ENCODE results near the gene MAP1B.

Gene MAP1B

GRCh38 chr5:72096602-72097188, 10.6 kb upstream of the MAP1B start:
- DNase-seq (ENCODE audit: low spot score), result no peak

GRCh38 chr5:72101828-72102227, 5.4 kb upstream of the MAP1B start:
- DNase-seq (ENCODE audit: low spot score), result no peak

- DNase-seq (ENCODE audit: low spot score), result no peak
These were observed 501 bp upstream of the MAP1B start for GRCh38 chr5:72106817-72107130.

- DNase-seq (ENCODE audit: low spot score), result peak; percentile 40
These were observed 576 bp downstream of the MAP1B start for GRCh38 chr5:72107901-72108201.

DNA sequence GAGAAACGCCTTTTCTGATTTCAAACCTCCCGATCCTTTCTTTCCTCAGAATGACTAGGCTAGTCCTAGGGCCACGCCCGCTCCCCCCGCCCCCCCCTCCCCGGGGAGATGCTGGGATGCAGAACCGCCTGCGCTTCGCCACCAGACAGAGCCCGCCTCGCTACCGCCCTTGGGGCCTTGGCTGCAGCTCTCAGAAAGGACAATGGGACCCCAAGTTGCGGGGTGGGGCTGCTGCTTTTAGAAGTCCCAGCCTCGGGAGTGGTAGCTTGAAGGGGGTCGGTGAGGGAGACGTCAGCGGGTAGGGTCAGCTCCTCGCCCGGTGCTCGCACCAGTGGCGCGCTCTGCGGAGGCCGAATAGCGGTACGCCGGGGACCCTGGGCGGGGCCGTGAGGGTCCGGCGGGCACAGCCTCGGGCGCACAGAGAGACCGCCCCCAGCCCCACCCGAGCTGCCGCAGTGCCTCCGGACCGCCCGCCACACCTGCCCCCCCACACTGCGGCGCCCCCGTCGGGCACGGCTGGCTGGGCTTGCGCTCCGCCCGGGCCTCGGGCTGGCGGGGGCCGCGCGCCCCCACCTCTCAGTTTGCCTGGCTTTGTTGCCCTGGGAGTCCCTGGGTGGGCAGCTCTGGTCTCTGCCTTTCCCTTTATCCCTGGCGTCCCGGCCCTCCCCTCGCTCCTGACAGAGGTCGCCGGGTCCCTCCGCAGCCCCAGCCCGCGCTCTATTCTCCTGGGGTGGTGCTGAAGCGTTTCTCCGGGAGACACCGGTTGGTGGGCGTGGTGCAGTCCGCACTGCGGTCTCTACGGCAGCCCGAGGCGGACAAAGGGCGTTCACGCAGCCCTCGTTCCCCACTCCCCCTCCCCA, 1.2 kb downstream of the MAP1B start:
- DNase-seq (ENCODE audit: low spot score), result peak; percentile 82

DNA sequence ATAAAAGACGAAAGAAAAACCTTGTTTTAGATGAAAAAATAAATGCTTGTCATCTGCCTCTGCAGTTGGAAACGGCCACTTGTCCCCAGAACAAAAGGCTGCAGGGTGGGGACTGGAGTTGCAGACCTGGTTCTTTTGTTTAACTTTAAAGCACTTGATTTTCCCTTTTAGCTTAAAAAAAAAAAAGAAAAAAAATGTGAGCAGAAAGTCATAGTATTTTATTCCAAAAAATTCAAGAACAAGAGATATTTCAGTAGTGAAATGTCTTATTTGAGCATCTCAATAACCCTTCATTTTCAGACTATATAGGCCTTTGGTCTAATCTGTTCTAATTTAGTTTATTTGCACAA, 1.8 kb downstream of the MAP1B start:
- DNase-seq (ENCODE audit: low spot score), result no peak

DNA sequence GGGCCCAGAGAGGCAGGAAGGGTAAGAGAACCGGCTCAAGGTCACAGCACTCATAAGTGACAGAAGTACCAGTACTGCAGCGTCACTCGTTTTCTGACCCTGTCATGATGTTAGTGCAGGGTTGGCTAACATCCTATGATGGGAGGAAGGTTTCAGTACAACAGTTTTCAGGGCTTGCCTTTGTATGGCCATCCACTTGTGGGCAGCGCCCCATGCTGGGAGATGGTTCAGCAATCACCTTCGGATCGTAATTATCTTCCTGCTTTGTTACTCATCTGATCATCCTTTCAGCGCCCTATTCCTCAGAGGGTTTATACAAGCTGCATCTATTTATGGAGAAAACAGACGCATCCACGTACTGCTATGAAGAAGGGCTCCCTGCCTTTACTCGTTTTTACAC, 2.4 kb downstream of the MAP1B start:
- no peak for DNase-seq (ENCODE audit: low spot score)

- DNase-seq (ENCODE audit: low spot score), result no peak
These were observed 3.2 kb downstream of the MAP1B start for GRCh38 chr5:72110394-72111013.

DNA sequence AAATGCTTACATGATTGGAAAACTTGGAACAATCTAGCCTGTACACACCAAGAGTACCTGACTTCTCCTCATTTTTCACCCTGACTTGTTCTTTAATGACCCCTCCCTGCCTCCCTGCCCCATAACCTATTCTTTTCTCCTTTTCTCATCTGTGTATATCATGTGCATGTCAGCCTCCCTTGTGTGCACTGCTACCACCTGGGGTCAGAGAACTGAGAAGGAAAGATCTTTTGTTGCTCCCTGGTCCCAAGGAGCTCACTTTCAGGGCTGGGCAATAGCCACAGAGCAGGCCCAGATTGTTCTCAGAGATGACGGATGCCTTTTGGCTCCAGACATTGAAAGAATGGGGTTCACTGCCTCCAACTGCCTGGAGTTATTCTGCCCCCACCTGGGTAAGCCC, 5.1 kb downstream of the MAP1B start:
- no peak for DNase-seq (ENCODE audit: low spot score)

DNA sequence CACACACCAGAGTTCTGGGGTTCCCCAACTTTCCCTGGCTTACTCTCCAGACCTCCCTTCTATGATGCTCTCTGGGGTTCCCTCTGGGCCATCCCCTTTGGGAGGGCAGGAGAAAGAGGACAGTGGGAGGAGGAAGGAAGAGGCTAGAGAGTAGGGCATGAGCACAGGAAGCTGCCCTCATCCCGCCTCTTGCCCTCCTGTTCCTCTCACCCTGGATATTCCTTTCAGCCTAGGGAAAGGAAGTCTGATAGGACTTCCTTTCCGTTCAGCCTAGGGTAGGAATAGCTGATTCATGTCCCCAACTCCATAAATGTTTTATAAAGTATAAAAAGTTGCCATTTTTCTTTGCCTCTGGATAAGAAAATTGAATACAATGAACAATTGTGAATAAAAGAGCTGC, 7.4 kb downstream of the MAP1B start:
- DNase-seq (ENCODE audit: low spot score), result no peak

- no peak for DNase-seq (ENCODE audit: low spot score)
These were observed 8.0 kb downstream of the MAP1B start for GRCh38 chr5:72115296-72115695.

- DNase-seq (ENCODE audit: low spot score), result no peak
These were observed 10.0 kb downstream of the MAP1B start for GRCh38 chr5:72117307-72117706.

- DNase-seq (ENCODE audit: low spot score), result no peak
These were observed 13.9 kb downstream of the MAP1B start for GRCh38 chr5:72121052-72121779.

DNA sequence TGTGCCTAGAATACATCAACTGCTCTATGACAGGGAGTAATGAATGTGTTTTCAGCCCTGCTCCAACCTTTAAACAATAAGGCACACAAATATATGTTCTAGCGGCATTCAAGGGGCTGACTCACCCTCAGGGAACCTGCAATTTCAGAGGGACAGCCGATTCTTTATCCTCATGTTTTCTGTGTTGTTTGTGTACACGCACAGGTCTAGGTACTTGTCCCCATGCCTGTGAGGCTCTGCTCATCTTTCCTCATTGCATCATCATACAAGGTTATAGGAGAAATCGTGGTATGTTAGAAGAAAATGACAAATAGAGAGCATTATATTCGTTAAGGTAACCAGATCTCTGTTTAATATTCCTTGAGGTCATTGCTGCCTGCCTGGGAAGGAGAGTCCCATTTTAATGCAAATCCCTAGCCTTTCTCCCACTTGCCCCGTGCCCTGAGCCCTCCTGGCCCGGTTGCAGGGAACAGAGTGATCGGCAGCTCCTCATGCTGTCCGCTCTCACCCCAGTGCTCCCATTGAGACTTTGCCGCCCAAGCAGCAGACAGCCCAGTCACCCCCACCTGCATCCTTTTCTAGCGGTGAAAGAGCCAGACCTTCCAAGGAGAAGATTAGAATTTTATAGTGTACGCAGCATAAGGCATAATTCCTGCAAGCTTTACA, 14.6 kb downstream of the MAP1B start:
- DNase-seq (ENCODE audit: low spot score), result no peak

DNA sequence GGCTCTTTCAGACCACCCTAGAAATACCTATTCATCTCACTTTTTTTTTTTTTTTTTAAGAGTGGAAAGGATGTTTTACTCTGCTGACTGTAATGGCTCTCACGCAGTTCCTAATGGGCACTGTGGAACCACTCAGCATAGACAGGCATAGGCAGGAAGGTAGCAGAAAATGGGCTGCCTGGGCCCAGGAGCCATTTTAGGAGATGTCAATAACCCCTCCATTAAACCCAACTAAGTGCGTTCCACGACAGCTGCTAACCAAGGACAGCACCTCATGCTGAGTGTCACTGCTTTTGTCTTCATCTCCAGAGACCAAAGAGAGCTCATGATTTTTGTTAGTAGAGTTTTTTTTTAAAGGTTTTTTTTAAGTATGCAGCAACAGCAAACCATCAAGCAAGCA, 15.3 kb downstream of the MAP1B start:
- DNase-seq (ENCODE audit: low spot score), result no peak

GRCh38 chr5:72123764-72124376, 16.6 kb downstream of the MAP1B start:
- no peak for DNase-seq (ENCODE audit: low spot score)

DNA sequence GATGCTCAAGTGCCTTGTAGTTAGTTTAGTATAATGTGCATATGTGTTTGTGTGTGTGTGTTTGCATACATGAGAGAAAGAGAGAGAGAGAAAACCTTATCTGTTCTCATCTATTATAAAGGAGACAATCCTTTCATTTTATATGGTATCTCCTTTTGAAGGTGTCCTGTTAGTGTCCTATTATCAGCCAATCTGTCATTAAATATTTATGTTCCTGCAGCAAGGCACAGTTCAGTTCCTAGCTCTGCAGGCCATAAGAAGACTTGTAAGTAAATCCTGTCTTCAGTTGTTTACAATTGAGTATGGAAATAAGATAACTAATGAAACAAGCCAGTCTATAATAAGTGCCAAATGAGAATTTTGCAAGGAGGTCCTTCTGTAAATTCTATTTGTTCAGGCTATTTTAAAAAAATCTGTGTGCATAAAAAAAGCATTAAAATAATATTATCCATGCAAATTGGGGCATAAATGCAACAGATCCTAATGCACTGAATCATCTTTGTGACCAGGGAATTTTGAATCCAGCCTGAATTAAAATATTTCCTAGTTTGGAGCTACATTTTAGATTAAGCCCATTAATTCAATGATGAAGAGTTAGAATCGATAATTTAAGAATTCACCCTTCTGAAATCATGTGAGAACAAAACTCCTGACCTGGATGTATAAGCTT, 18.1 kb downstream of the MAP1B start:
- no peak for DNase-seq (ENCODE audit: low spot score)

DNA sequence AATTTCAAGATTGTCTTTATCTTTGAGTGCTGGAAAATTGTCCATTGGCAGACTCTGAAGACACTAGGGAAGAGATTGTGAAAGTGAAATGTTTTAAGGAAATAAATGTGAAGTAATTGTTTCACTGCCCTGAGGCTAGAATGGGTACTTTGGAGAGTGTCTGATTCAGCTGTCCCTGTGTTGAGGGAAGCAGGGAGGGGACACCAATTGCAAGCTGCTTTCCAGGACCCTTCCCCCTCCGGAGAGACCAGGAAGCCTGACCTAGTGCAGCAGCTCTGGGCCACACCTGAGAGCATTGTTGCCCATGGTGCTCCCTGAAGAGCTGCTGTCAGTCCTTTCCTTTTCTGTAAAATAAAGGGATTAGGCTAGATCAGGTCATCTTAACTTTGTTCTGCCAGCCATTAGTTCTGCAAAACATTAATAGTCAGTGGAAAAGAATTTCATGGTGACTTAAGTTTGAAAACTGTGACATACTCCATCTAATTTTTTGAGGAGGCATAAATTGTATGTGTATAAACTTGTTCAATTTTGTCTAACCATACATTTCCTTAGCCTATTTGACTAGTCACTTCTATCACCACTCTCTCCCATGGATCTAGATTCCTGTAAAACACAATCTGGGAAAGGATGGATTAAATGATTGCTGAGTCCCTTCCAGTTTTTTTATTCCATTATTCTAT, 18.8 kb downstream of the MAP1B start:
- DNase-seq (ENCODE audit: low spot score), result no peak

GRCh38 chr5:72126796-72127195, 19.5 kb downstream of the MAP1B start:
- DNase-seq (ENCODE audit: low spot score), result no peak

- DNase-seq (ENCODE audit: low spot score), result no peak
These were observed 22.4 kb downstream of the MAP1B start for GRCh38 chr5:72129725-72130124.

DNA sequence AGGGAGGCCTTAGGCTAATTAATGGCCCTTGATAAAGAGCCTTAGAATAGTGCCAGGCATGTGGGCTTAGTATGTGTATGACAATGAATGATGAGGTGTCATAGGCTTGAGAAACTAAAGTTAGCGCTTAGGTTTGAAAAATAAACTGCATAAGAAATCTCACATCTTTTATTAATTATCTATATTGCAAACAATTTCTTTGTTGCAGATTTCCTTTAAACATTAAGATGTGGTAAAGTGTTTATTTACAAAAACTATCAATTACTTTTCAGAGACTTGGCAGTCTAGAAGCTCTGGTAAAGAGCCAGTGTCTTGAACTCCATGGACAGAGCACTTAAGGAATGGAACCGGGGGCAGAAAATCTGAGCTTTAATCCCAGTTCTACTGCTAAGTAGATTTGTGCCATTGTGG, 23.1 kb downstream of the MAP1B start:
- DNase-seq (ENCODE audit: low spot score), result no peak
